Embryonic facial prominence (tissue), 1 donor: ENCODE data around the gene SMIM21.

Experiments used
- DNase-seq: peaks from one replicate; pipeline ENCODE4 v3.0.0-alpha.2; 2016; ENCODE audit errors: extremely low spot score

Gene SMIM21

GRCh38 chr18:75427603-75428002, at the start of gene SMIM21:
TSS of gene SMIM21 (minus strand) at chr18:75427703. CDS start at chr18:75427563, 140 bp downstream.
- DNase-seq = no peak

GRCh38 chr18:75475228-75475627, 47.7 kb upstream of the SMIM21 start:
- no peak for DNase-seq

- no peak for DNase-seq
Observed at GRCh38 chr18:75474332-75474731, 46.8 kb upstream of the SMIM21 start.

GRCh38 chr18:75473316-75473715, 45.8 kb upstream of the SMIM21 start:
- no peak for DNase-seq

GRCh38 chr18:75472906-75473305, 45.4 kb upstream of the SMIM21 start:
- DNase-seq = no peak

- DNase-seq = no peak
Observed at GRCh38 chr18:75472396-75472795, 44.9 kb upstream of the SMIM21 start.

- no peak for DNase-seq
Observed at GRCh38 chr18:75471850-75472249, 44.3 kb upstream of the SMIM21 start.

- DNase-seq = no peak
Observed at GRCh38 chr18:75467851-75468250, 40.3 kb upstream of the SMIM21 start.

GRCh38 chr18:75467281-75467795, 39.8 kb upstream of the SMIM21 start:
- no peak for DNase-seq

GRCh38 chr18:75464356-75464755, 36.9 kb upstream of the SMIM21 start:
- DNase-seq = no peak

- DNase-seq = no peak
Observed at GRCh38 chr18:75462178-75462832, 34.8 kb upstream of the SMIM21 start.

- DNase-seq = no peak
Observed at GRCh38 chr18:75456199-75456631, 28.7 kb upstream of the SMIM21 start.

GRCh38 chr18:75455249-75456198, 28.0 kb upstream of the SMIM21 start:
- DNase-seq = no peak

GRCh38 chr18:75454022-75454795, 26.7 kb upstream of the SMIM21 start:
- DNase-seq = no peak

- no peak for DNase-seq
Observed at GRCh38 chr18:75450906-75451305, 23.4 kb upstream of the SMIM21 start.

- DNase-seq = no peak
Observed at GRCh38 chr18:75441896-75442295, 14.4 kb upstream of the SMIM21 start.

- DNase-seq = no peak
Observed at GRCh38 chr18:75439348-75439747, 11.8 kb upstream of the SMIM21 start.

- no peak for DNase-seq
Observed at GRCh38 chr18:75438891-75439290, 11.4 kb upstream of the SMIM21 start.

- no peak for DNase-seq
Observed at GRCh38 chr18:75437979-75438378, 10.5 kb upstream of the SMIM21 start.

GRCh38 chr18:75433098-75433497, 5.6 kb upstream of the SMIM21 start:
- DNase-seq = no peak

- DNase-seq = no peak
Observed at GRCh38 chr18:75429975-75430374, 2.5 kb upstream of the SMIM21 start.

GRCh38 chr18:75428490-75428889, 987 bp upstream of the SMIM21 start:
- no peak for DNase-seq
